ENCODE data around the gene FZD1. TPM values are rescaled to one million over a fixed set of nuclear protein-coding genes. Genes with fewer than 3 reads are reported as not detected.

The FZD1 gene
- total and polyA plus RNA-seq, 2 of the 4 experiments (the other 2 are of a cell fraction) = 3.6 to 6.8 TPM

DNA sequence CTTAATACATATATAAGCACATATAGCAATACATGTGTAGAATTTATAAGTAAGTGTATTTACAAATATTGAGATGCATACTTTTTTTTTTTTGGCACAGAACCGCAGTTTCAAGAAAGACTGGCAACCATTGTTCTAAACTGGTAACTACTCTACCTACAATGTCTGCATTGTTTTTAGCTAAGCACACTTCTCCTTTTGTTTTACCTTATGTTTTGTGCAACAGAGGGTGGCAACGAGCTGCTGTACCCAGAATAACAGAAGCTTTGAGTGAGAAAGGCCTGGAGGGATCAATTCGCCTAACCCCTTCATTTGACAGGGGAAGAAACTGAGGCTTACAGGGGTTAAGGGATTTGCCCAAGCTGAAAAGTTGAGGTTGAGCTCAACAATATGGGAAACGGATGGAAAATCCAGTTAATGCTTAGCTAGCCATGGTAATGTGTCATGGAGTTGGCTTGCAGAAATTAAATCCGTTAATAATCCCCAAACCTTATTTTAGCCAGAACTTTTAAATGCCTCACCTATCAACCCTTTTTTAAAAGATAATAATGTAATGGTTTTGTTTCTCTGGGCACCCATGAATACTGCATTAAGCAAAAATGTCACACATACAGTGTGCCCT lies 25.5 kb downstream of the FZD1 start:
- H2AK5ac ChIP-seq (ENCODE audit: low read depth, low read length) = no peak overlapping the region
- H2BK20ac ChIP-seq (ENCODE audit: low read depth, low read length) = no peak overlapping the region
- no peaks in the 10 kb centered on the region for H3K79me1 ChIP-seq (ENCODE audit: low read depth in 1 of 2, low read length in 2 of 2)
- H2BK5ac ChIP-seq (ENCODE audit: low read depth, low read length, poor library complexity, severe bottlenecking) = no peak overlapping the region
- no peak overlapping the region for H2BK120ac ChIP-seq (ENCODE audit: low read depth, low read length)
- no peak overlapping the region for H3K23ac ChIP-seq (ENCODE audit: low read depth, low read length)
- intact Hi-C loops (cut with micrococcal nuclease) = loop anchor here (5.0 kb wide), 1 partner anchor 373 kb away; no protein-coding TSS in a partner anchor
- dilution Hi-C loops (cut with HindIII; ENCODE audit: low sequenced_read_pairs, unreplicated experiment) = no loop called here
- DNase-seq (no peak), ATAC-seq (ENCODE audit: low read depth) (no peak)
- peaks cover 2% of the 10 kb centered on the region for H3K4me1 ChIP-seq (ENCODE audit: control insufficient read depth, insufficient read depth, low read length)
- H3K9me3 ChIP-seq (ENCODE audit: control insufficient read depth, insufficient read depth, low read length) = no peaks in the 10 kb centered on the region
- no peak overlapping the region for H4K5ac ChIP-seq (ENCODE audit: low read depth, low read length)
- TF ChIP-seq FOS (IDR thresholded peaks at IDR 0.05; ENCODE audit: low read depth, low read length) (no peak), CEBPB (IDR thresholded peaks at IDR 0.05; ENCODE audit: low read depth, low read length) (no peak), MAZ (IDR thresholded peaks at IDR 0.05; ENCODE audit: borderline replicate concordance, low read depth, low read length) (no peak), BHLHE40 (IDR thresholded peaks at IDR 0.05; ENCODE audit: low read depth, low read length) (no peak), RCOR1 (IDR thresholded peaks at IDR 0.05; ENCODE audit: insufficient replicate concordance, low read length) (no peak), MXI1 (IDR thresholded peaks at IDR 0.05; ENCODE audit: borderline replicate concordance, low read depth, low read length) (no peak), RFX5 (IDR thresholded peaks at IDR 0.05; ENCODE audit: low read depth, low read length) (no peak), POLR2A (IDR thresholded peaks at IDR 0.05; ENCODE audit: low read depth, low read length) (no peak), MAFK (IDR thresholded peaks at IDR 0.05; ENCODE audit: low read depth, low read length) (no peak), RAD21 (IDR thresholded peaks at IDR 0.05; ENCODE audit: low read length) (no peak), CHD1 (IDR thresholded peaks at IDR 0.05; ENCODE audit: low read depth, low read length) (no peak), NFE2L2 (IDR thresholded peaks at IDR 0.05; ENCODE audit: low read depth, low read length) (no peak), SMC3 (IDR thresholded peaks at IDR 0.05; ENCODE audit: low read depth, low read length) (no peak)
- TF ChIP-seq, protein P1, sequence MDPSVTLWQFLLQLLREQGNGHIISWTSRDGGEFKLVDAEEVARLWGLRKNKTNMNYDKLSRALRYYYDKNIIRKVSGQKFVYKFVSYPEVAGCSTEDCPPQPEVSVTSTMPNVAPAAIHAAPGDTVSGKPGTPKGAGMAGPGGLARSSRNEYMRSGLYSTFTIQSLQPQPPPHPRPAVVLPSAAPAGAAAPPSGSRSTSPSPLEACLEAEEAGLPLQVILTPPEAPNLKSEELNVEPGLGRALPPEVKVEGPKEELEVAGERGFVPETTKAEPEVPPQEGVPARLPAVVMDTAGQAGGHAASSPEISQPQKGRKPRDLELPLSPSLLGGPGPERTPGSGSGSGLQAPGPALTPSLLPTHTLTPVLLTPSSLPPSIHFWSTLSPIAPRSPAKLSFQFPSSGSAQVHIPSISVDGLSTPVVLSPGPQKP (IDR thresholded peaks at IDR 0.05; ENCODE audit: borderline replicate concordance, low read depth, low read length) = no peak
- TF ChIP-seq, protein P2, sequence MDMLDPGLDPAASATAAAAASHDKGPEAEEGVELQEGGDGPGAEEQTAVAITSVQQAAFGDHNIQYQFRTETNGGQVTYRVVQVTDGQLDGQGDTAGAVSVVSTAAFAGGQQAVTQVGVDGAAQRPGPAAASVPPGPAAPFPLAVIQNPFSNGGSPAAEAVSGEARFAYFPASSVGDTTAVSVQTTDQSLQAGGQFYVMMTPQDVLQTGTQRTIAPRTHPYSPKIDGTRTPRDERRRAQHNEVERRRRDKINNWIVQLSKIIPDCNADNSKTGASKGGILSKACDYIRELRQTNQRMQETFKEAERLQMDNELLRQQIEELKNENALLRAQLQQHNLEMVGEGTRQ (IDR thresholded peaks at IDR 0.05; ENCODE audit: low read depth, low read length) = no peak
- TF ChIP-seq, protein P3, sequence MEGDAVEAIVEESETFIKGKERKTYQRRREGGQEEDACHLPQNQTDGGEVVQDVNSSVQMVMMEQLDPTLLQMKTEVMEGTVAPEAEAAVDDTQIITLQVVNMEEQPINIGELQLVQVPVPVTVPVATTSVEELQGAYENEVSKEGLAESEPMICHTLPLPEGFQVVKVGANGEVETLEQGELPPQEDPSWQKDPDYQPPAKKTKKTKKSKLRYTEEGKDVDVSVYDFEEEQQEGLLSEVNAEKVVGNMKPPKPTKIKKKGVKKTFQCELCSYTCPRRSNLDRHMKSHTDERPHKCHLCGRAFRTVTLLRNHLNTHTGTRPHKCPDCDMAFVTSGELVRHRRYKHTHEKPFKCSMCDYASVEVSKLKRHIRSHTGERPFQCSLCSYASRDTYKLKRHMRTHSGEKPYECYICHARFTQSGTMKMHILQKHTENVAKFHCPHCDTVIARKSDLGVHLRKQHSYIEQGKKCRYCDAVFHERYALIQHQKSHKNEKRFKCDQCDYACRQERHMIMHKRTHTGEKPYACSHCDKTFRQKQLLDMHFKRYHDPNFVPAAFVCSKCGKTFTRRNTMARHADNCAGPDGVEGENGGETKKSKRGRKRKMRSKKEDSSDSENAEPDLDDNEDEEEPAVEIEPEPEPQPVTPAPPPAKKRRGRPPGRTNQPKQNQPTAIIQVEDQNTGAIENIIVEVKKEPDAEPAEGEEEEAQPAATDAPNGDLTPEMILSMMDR (conservative IDR thresholded peaks at IDR 0.05; ENCODE audit: low read depth, low read length) = no peak
- ChIA-PET CTCF (no interaction called here), POLR2A (ENCODE audit: unreplicated experiment) (no interaction called here)
- H3K9me1 ChIP-seq (ENCODE audit: insufficient read depth, low read length) = no peaks in the 10 kb centered on the region
- no peak overlapping the region for H3K18ac ChIP-seq (ENCODE audit: low read depth, low read length)
- H3K27me3 ChIP-seq (ENCODE audit: control insufficient read depth, insufficient read depth, low read length) = peaks cover 15% of the 10 kb centered on the region
- H4K8ac ChIP-seq (ENCODE audit: low read depth in 2 of 2, low read length in 2 of 2) = no peak overlapping the region
- H2AFZ ChIP-seq (replicated peaks; ENCODE audit: low read length, poor library complexity) = no peak overlapping the region
- no peaks in the 10 kb centered on the region for H3K36me3 ChIP-seq (ENCODE audit: control insufficient read depth, insufficient read depth, low read length)
- H2AK9ac ChIP-seq (replicated peaks; ENCODE audit: low read depth, low read length, poor library complexity) = no peak overlapping the region
- H3K9ac ChIP-seq (ENCODE audit: low read depth, low read length) = no peak overlapping the region
- H4K91ac ChIP-seq (ENCODE audit: insufficient read depth, low read depth, low read length) = no peak overlapping the region
- no CpG with 5 or more reads among the region's 5 CpGs for WGBS, 2 experiments (ENCODE audit: extremely low coverage in 2 of 2, insufficient read length in 1 of 2)
- H4K20me1 ChIP-seq (ENCODE audit: insufficient read depth, low read length) = no peaks in the 10 kb centered on the region
- BruUV-seq (replicated peaks) = no TSS peak
- no peak overlapping the region for H3K4ac ChIP-seq (ENCODE audit: low read depth, low read length)
- no peak overlapping the region for H3K27ac ChIP-seq (ENCODE audit: insufficient read depth, low read length)
- no peak overlapping the region for H3K14ac ChIP-seq (replicated peaks; ENCODE audit: low read depth, low read length)
- H3K4me2 ChIP-seq (ENCODE audit: low read depth, low read length) = no peak overlapping the region
- no peak overlapping the region for H3K56ac ChIP-seq (ENCODE audit: extremely low read depth, insufficient read depth, low read length)
- in situ Hi-C loops (cut with MboI; ENCODE audit: low sequenced_read_pairs) = no loop called here
- no peak overlapping the region for H3K4me3 ChIP-seq (ENCODE audit: insufficient read depth, low read depth, low read length)
- no peak overlapping the region for H2BK15ac ChIP-seq (ENCODE audit: low read depth, low read length)
